ENCODE measurements around the gene RHOD.

Gene RHOD

GRCh38 chr11:67032830-67033551, 23.7 kb upstream of the RHOD start:
- no peak for DNase-seq

- no peak for DNase-seq
These were observed 22.9 kb upstream of the RHOD start for GRCh38 chr11:67033661-67034166.

- DNase-seq: no peak
These were observed 22.3 kb upstream of the RHOD start for GRCh38 chr11:67034350-67034749.

GRCh38 chr11:67040147-67040546, 16.5 kb upstream of the RHOD start:
- no peak for DNase-seq

GRCh38 chr11:67041602-67042001, 15.0 kb upstream of the RHOD start:
- DNase-seq: no peak

- no peak for DNase-seq
These were observed 12.9 kb upstream of the RHOD start for GRCh38 chr11:67043572-67044349.

GRCh38 chr11:67044496-67044895, 12.2 kb upstream of the RHOD start:
- DNase-seq: no peak

- DNase-seq: no peak
These were observed 11.3 kb upstream of the RHOD start for GRCh38 chr11:67045314-67045713.

GRCh38 chr11:67048515-67049130, 8.0 kb upstream of the RHOD start:
- no peak for DNase-seq

- DNase-seq: no peak
These were observed 6.5 kb upstream of the RHOD start for GRCh38 chr11:67050139-67050538.

GRCh38 chr11:67051180-67051893, 5.3 kb upstream of the RHOD start:
- no peak for DNase-seq

- no peak for DNase-seq
These were observed 4.6 kb upstream of the RHOD start for GRCh38 chr11:67051945-67052488.

- no peak for DNase-seq
These were observed 3.8 kb upstream of the RHOD start for GRCh38 chr11:67052891-67053290.

- DNase-seq: no peak
These were observed 2.7 kb upstream of the RHOD start for GRCh38 chr11:67053896-67054329.

GRCh38 chr11:67054346-67054835, 2.3 kb upstream of the RHOD start:
- DNase-seq: no peak

- DNase-seq: no peak
These were observed 1.7 kb upstream of the RHOD start for GRCh38 chr11:67054836-67055523.

GRCh38 chr11:67055812-67056211, 835 bp upstream of the RHOD start:
- no peak for DNase-seq

GRCh38 chr11:67057205-67057672, 592 bp downstream of the RHOD start:
- DNase-seq: no peak

- DNase-seq: no peak
These were observed 1.9 kb downstream of the RHOD start for GRCh38 chr11:67058506-67058905.

GRCh38 chr11:67059671-67060070, 3.0 kb downstream of the RHOD start:
- no peak for DNase-seq

- no peak for DNase-seq
These were observed 3.5 kb downstream of the RHOD start for GRCh38 chr11:67060111-67060522.

Measured in activated CD4-positive, CD25-positive, alpha-beta regulatory T cell (primary cell).